Fibroblast of mammary gland (primary cell): ENCODE measurements around the gene RINT1.
"Not testable (repeated sequence)": the region's sequence is repeated elsewhere in the genome, so short reads cannot be mapped to it uniquely, and the experiment has no call there.

Source experiments
- DNase-seq: peaks from one replicate; pipeline ENCODE4 v3.0.0-alpha.2; 2010; ENCODE audit warnings: low read depth
- H3K4me3 ChIP-seq: 2 replicates; pipeline ENCODE4 v1.5.1; 2011; ENCODE audit warnings: low read depth, mild to moderate bottlenecking, low read length, moderate library complexity; ENCODE audit not compliant: control insufficient read depth
- CTCF ChIP-seq: conservative IDR thresholded peaks from 2 replicates; pipeline ENCODE4 v1.5.1; 2011; ENCODE audit warnings: low read depth, low read length, inconsistent platforms; ENCODE audit not compliant: control insufficient read depth, insufficient read depth

RINT1 gene

GRCh38 chr7:105589356-105590077 lies 57.5 kb downstream of the RINT1 start:
- H3K4me3 ChIP-seq, result no peak overlapping the region
- TF ChIP-seq CTCF, result peak; percentile 74
- DNase-seq, result peak; percentile 81

GRCh38 chr7:105590793-105591192 lies 58.8 kb downstream of the RINT1 start:
- H3K4me3 ChIP-seq, result no peak overlapping the region
- no peak for TF ChIP-seq CTCF
- DNase-seq, result no peak

GRCh38 chr7:105591522-105591921 lies 59.5 kb downstream of the RINT1 start:
- no peak for DNase-seq
- no peak for TF ChIP-seq CTCF

GRCh38 chr7:105594034-105594433 lies 62.0 kb downstream of the RINT1 start:
- peak; percentile 12 for TF ChIP-seq CTCF
- no peak overlapping the region for H3K4me3 ChIP-seq
- no peak for DNase-seq

More at GRCh38 chr7:105591522-105591921, 59.5 kb downstream of the RINT1 start:
- H3K4me3 ChIP-seq, result no peak overlapping the region

- TF ChIP-seq CTCF, result no peak
- no peak for DNase-seq
- H3K4me3 ChIP-seq, result no peak overlapping the region
Measured at GRCh38 chr7:105596866-105597265, 64.9 kb downstream of the RINT1 start.

GRCh38 chr7:105599080-105599479 lies 67.1 kb downstream of the RINT1 start:
- H3K4me3 ChIP-seq, result not testable (repeated sequence)

GRCh38 chr7:105599551-105599950 lies 67.5 kb downstream of the RINT1 start:
- no peak for TF ChIP-seq CTCF
- H3K4me3 ChIP-seq, result no peak overlapping the region
- DNase-seq, result no peak

More at GRCh38 chr7:105599080-105599479, 67.1 kb downstream of the RINT1 start:
- not testable (repeated sequence) for DNase-seq
